GM23338 (cell line): ENCODE results near the gene FAT4. TPM values are rescaled to one million over a fixed set of nuclear protein-coding genes. Genes with fewer than 3 reads are reported as not detected.

ENCODE experiments used
- ATAC-seq: fragments of 200-7000 bp; cut with Tn5 transposase; 3 replicates; pipeline ENCODE4 v1.9.1; 2020
- DNase-seq: peaks from one replicate; pipeline ENCODE4 v3.0.0-alpha.2; 2015; ENCODE audit warnings: low spot score
- H2AFZ ChIP-seq: fragments of 200-600 bp; sonication (generic); 2 replicates; pipeline ENCODE4 v1.8.0; 2016; ENCODE audit warnings: antibody characterized with exemption, mild to moderate bottlenecking, moderate library complexity
- H3F3A ChIP-seq: fragments of 200-600 bp; sonication (generic); replicated peaks from 2 replicates; pipeline ENCODE4 v1.8.0; 2017; ENCODE audit warnings: antibody characterized with exemption, mixed run types, low read depth
- H3K27ac ChIP-seq: fragments of 200-600 bp; sonication (generic); 2 replicates; pipeline ENCODE4 v1.6.1; 2016; ENCODE audit warnings: low read depth
- H3K27me3 ChIP-seq: fragments of 200-600 bp; sonication (generic); 2 replicates; pipeline ENCODE4 v1.8.0; 2016; ENCODE audit warnings: mild to moderate bottlenecking, mixed run types, moderate library complexity; ENCODE audit not compliant: insufficient read depth
- H3K36me3 ChIP-seq: fragments of 200-600 bp; sonication (generic); 2 replicates; pipeline ENCODE4 v1.8.0; 2016; ENCODE audit warnings: mild to moderate bottlenecking; ENCODE audit not compliant: insufficient read depth
- H3K4me1 ChIP-seq: fragments of 200-600 bp; sonication (generic); 2 replicates; pipeline ENCODE4 v1.8.0; 2016; ENCODE audit warnings: mild to moderate bottlenecking, moderate library complexity; ENCODE audit not compliant: insufficient read depth
- H3K4me2 ChIP-seq: fragments of 200-600 bp; sonication (generic); 2 replicates; pipeline ENCODE4 v1.7.1; 2017; ENCODE audit warnings: mixed run types
- H3K4me3 ChIP-seq: fragments of 200-600 bp; sonication (generic); 2 replicates; pipeline ENCODE4 v1.6.1; 2016; ENCODE audit warnings: mixed run types
- H3K79me2 ChIP-seq: fragments of 200-600 bp; sonication (generic); replicated peaks from 2 replicates; pipeline ENCODE4 v1.8.0; 2017; ENCODE audit warnings: mild to moderate bottlenecking; ENCODE audit not compliant: insufficient read depth
- H3K9me2 ChIP-seq: fragments of 200-600 bp; sonication (generic); 2 replicates; pipeline ENCODE4 v1.8.0; 2017; ENCODE audit not compliant: insufficient read depth
- H4K20me1 ChIP-seq: fragments of 200-600 bp; sonication (generic); replicated peaks from 2 replicates; pipeline ENCODE4 v1.8.0; 2017; ENCODE audit warnings: mild to moderate bottlenecking; ENCODE audit not compliant: insufficient read depth
- H3K27ac Mint-ChIP-seq: 2 replicates; pipeline ENCODE4 v1.8.0; 2020; ENCODE audit warnings: inconsistent platforms, mild to moderate bottlenecking, moderate library complexity, mixed read lengths
- H3K27me3 Mint-ChIP-seq: 3 replicates; pipeline ENCODE4 v1.8.0; 2022; ENCODE audit warnings: low read depth, mild to moderate bottlenecking, moderate library complexity, mixed read lengths, inconsistent platforms; ENCODE audit not compliant: insufficient read depth, poor library complexity
- H3K36me3 Mint-ChIP-seq: 3 replicates; pipeline ENCODE4 v1.8.0; 2021; ENCODE audit warnings: low read depth, mild to moderate bottlenecking, inconsistent platforms, moderate library complexity, mixed read lengths
- H3K4me1 Mint-ChIP-seq: 3 replicates; pipeline ENCODE4 v1.8.0; 2020; ENCODE audit warnings: mild to moderate bottlenecking, inconsistent platforms, mixed read lengths
- H3K4me3 Mint-ChIP-seq: 3 replicates; pipeline ENCODE4 v1.8.0; 2021; ENCODE audit warnings: moderate library complexity, mild to moderate bottlenecking, inconsistent platforms, mixed read lengths
- H3K9me3 Mint-ChIP-seq: 3 replicates; pipeline ENCODE4 v1.8.0; 2020; ENCODE audit warnings: moderate library complexity, mild to moderate bottlenecking, inconsistent platforms, mixed read lengths
- CTCF ChIP-seq, 2 experiments: fragments of 200-600 bp in 1 of 2; sonication (generic) in 1 of 2; conservative IDR thresholded peaks; 2 replicates each; pipeline versions ENCODE4 v1.5.1 to v1.6.1; 2016 to 2017; ENCODE audit warnings: antibody characterized with exemption in 2 of 2, low read depth in 2 of 2, mild to moderate bottlenecking in 2 of 2, moderate library complexity in 1 of 2
- ETS1 ChIP-seq: IDR thresholded peaks from 2 replicates; pipeline ENCODE4 v1.6.1; 2016; ENCODE audit warnings: antibody characterized with exemption
- JUNB ChIP-seq: IDR thresholded peaks from one replicate; pipeline ENCODE4 v1.6.1; 2016; ENCODE audit warnings: antibody characterized with exemption; ENCODE audit not compliant: unreplicated experiment
- REST ChIP-seq: IDR thresholded peaks from one replicate; pipeline ENCODE4 v1.6.1; 2018; ENCODE audit warnings: antibody characterized with exemption; ENCODE audit not compliant: unreplicated experiment
- ZNF114 ChIP-seq: fragments of 250-450 bp; sonication (Bioruptor Pico); IDR thresholded peaks from 2 replicates; pipeline ENCODE4 v1.5.0; 2020; ENCODE audit warnings: mild to moderate bottlenecking, moderate library complexity
- ZNF462 ChIP-seq: fragments of 250-450 bp; sonication (Bioruptor Pico); IDR thresholded peaks from 2 replicates; pipeline ENCODE4 v1.5.0; 2020; ENCODE audit warnings: mild to moderate bottlenecking, moderate library complexity
- polyA plus RNA-seq: library from polyadenylated mRNA; unstranded; fragments of >200 nt; fragmentation: Nextera tagmentation; extraction: Ambion mirVana; gene quantifications from 2 replicates; pipeline ENCODE4 v1.2.1, GENCODE V29; 2016
- total RNA-seq: library from RNA; depleted of rRNA; stranded (reverse); fragments of >200 nt; shearing (Covaris generic); gene quantifications from 2 replicates; pipeline ENCODE4 v1.2.3, GENCODE V29; 2014

FAT4 gene
- total and polyA plus RNA-seq, 2 experiments from 2014 or later: 0.53 to 6.8 TPM

GRCh38 chr4:125283707-125284279, 31.0 kb upstream of the FAT4 start:
- Histone ChIP-seq H3K9me2 (0 out of 2 replicates have a peak, but pooled peaks cover 4% of the 10 kb centered on the region), H4K20me1 (no peaks in the 10 kb centered on the region), H3K27ac (no peak overlapping the region), H3F3A (no peaks in the 10 kb centered on the region), H3K4me2 (no peak overlapping the region), H3K36me3 (no peaks in the 10 kb centered on the region), H3K4me1 (no peaks in the 10 kb centered on the region), H3K27me3 (no peaks in the 10 kb centered on the region), H2AFZ (no peak overlapping the region), H3K4me3 (no peak overlapping the region), H3K79me2 (no peaks in the 10 kb centered on the region)
- Mint-ChIP-seq H3K4me3 (no peak overlapping the region), H3K36me3 (no peaks in the 10 kb centered on the region), H3K27ac (no peak overlapping the region), H3K9me3 (no peaks in the 10 kb centered on the region), H3K27me3 (no peaks in the 10 kb centered on the region), H3K4me1 (peaks cover 11% of the 10 kb centered on the region)
- peak; percentile 36 for DNase-seq
- TF ChIP-seq ZNF462 (CRISPR knock-in tag): no peak
- no peak for TF ChIP-seq ZNF114
- TF ChIP-seq JUNB: no peak
- TF ChIP-seq CTCF (conservative IDR thresholded peaks at IDR 0.05; ENCODE audit: low read depth in 2 of 2): peak; percentile 58 to 91
- no peak for TF ChIP-seq ETS1
- TF ChIP-seq REST: no peak
- no peak for ATAC-seq
